Mammary epithelial cell (primary cell): Measurements from ENCODE around the gene EHD3.

Experiments used
- CTCF ChIP-seq, 2 donors: IDR thresholded peaks in 1 of 2; conservative IDR thresholded peaks in 1 of 2; 2 replicates each; pipeline ENCODE4 v1.5.1; 2011 to 2012; ENCODE audit warnings: inconsistent platforms in 2 of 2, low read length in 2 of 2, mild to moderate bottlenecking in 2 of 2, control low read depth in 1 of 2, low read depth in 1 of 2; ENCODE audit not compliant: insufficient read depth in 1 of 2; ENCODE audit errors: extremely low read depth in 1 of 2
- EZH2 ChIP-seq: IDR thresholded peaks from 2 replicates; pipeline ENCODE4 v1.6.1; 2012; ENCODE audit warnings: low read length, inconsistent platforms, borderline replicate concordance

- no peak for TF ChIP-seq CTCF (conservative IDR thresholded peaks at IDR 0.05 in 1 of 2, IDR thresholded peaks at IDR 0.05 in 1 of 2; ENCODE audit: extremely low read depth in 1 of 2, insufficient read depth in 1 of 2, low read depth in 1 of 2, low read length in 2 of 2)
- TF ChIP-seq EZH2 = no peak
Observed at GRCh38 chr2:31230751-31231150, 3.2 kb upstream of the EHD3 start.
